ENCODE results near the gene RPS24. TPM values are rescaled to one million over a fixed set of nuclear protein-coding genes. Genes with fewer than 3 reads are reported as not detected.
"Not testable (repeated sequence)": the region's sequence is repeated elsewhere in the genome, so short reads cannot be mapped to it uniquely, and the experiment has no call there.

The RPS24 gene
- total RNA-seq, 1 experiment from 2014 or later, result 9,576 TPM

- no peak for ATAC-seq
- POLR2A ChIA-PET (ENCODE audit: unreplicated experiment), result no interaction called here
- no TSS peak for BruUV-seq (replicated peaks)
- no peak overlapping the region for H2AFZ ChIP-seq (ENCODE audit: low read length)
- intact Hi-C loops (cut with micrococcal nuclease), result no loop called here
- CTCF ChIA-PET, result interaction anchor here (0.5 kb wide), 1 partner anchor 1326 kb away, joined by 3 read pairs; no protein-coding TSS in a partner anchor
- H3K9me2 ChIP-seq (replicated peaks; ENCODE audit: low read length), result no peaks in the 10 kb centered on the region
- H3K9ac ChIP-seq (ENCODE audit: low read length), result no peak overlapping the region
- H3K27ac ChIP-seq (ENCODE audit: low read length), result no peak overlapping the region
- no peaks in the 10 kb centered on the region for H3K79me2 ChIP-seq (ENCODE audit: low read length)
- H3K27me3 ChIP-seq (ENCODE audit: low read length), result peaks cover 5% of the 10 kb centered on the region; the same call in 1 of the 2 replicates
- TF ChIP-seq EZH2phosphoT487 (IDR thresholded peaks at IDR 0.05; ENCODE audit: borderline replicate concordance, low read length), result no peak
- TF ChIP-seq, protein P1, sequence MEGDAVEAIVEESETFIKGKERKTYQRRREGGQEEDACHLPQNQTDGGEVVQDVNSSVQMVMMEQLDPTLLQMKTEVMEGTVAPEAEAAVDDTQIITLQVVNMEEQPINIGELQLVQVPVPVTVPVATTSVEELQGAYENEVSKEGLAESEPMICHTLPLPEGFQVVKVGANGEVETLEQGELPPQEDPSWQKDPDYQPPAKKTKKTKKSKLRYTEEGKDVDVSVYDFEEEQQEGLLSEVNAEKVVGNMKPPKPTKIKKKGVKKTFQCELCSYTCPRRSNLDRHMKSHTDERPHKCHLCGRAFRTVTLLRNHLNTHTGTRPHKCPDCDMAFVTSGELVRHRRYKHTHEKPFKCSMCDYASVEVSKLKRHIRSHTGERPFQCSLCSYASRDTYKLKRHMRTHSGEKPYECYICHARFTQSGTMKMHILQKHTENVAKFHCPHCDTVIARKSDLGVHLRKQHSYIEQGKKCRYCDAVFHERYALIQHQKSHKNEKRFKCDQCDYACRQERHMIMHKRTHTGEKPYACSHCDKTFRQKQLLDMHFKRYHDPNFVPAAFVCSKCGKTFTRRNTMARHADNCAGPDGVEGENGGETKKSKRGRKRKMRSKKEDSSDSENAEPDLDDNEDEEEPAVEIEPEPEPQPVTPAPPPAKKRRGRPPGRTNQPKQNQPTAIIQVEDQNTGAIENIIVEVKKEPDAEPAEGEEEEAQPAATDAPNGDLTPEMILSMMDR (conservative IDR thresholded peaks at IDR 0.05; ENCODE audit: low read depth, low read length), result no peak
- no peak for TF ChIP-seq EZH2 (IDR thresholded peaks at IDR 0.05; ENCODE audit: low read length, unreplicated experiment)
- H4K20me1 ChIP-seq (ENCODE audit: low read length), result no peaks in the 10 kb centered on the region
- no peaks in the 10 kb centered on the region for H3K36me3 ChIP-seq (ENCODE audit: low read depth, low read length)
- no peaks in the 10 kb centered on the region for H3K9me3 ChIP-seq (ENCODE audit: low read length)
- H3K4me1 ChIP-seq (ENCODE audit: insufficient read depth, low read length), result no peaks in the 10 kb centered on the region
- H3K4me3 ChIP-seq (ENCODE audit: low read length), result no peak overlapping the region
- H3F3A ChIP-seq (ENCODE audit: low read length, unreplicated experiment), result no peaks in the 10 kb centered on the region
- no peak for DNase-seq
- no peak overlapping the region for H3K4me2 ChIP-seq (ENCODE audit: low read length)
Measured at GRCh38 chr10:78072504-78072903, 38.8 kb downstream of the RPS24 start.

DNA sequence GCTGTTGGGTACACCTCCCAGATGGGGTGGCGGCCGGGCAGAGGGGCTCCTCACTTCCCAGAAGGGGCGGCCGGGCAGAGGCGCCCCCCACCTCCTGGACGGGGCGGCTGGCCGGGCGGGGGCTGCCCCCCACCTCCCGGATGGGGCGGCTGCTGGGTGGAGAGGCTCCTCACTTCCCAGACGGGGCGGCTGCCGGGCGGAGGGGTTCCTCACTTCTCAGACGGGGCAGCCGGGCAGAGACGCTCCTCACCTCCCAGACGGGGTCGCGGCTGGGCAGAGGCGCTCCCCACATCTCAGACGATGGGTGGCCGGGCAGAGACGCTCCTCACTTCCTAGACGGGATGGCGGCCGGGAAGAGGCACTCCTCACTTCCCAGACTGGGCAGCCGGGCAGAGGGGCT is 42.1 kb downstream of the RPS24 start:
- H3K9ac ChIP-seq (ENCODE audit: low read length); BruUV-seq (replicated peaks); H3K4me3 ChIP-seq (ENCODE audit: low read length); H3K4me2 ChIP-seq (ENCODE audit: low read length); H3K79me2 ChIP-seq (ENCODE audit: low read length); CTCF ChIA-PET; DNase-seq; intact Hi-C loops (cut with micrococcal nuclease); H3K9me3 ChIP-seq (ENCODE audit: low read length); H3K27ac ChIP-seq (ENCODE audit: low read length); H3K9me2 ChIP-seq (replicated peaks; ENCODE audit: low read length); H3K4me1 ChIP-seq (ENCODE audit: insufficient read depth, low read length); H3F3A ChIP-seq (ENCODE audit: low read length, unreplicated experiment); POLR2A ChIA-PET (ENCODE audit: unreplicated experiment); H4K20me1 ChIP-seq (ENCODE audit: low read length); H3K36me3 ChIP-seq (ENCODE audit: low read depth, low read length); ATAC-seq; H2AFZ ChIP-seq (ENCODE audit: low read length): not testable (repeated sequence)
- H3K27me3 ChIP-seq (ENCODE audit: low read length), result peaks cover 20% of the 10 kb centered on the region; the same call in 1 of the 2 replicates

DNA sequence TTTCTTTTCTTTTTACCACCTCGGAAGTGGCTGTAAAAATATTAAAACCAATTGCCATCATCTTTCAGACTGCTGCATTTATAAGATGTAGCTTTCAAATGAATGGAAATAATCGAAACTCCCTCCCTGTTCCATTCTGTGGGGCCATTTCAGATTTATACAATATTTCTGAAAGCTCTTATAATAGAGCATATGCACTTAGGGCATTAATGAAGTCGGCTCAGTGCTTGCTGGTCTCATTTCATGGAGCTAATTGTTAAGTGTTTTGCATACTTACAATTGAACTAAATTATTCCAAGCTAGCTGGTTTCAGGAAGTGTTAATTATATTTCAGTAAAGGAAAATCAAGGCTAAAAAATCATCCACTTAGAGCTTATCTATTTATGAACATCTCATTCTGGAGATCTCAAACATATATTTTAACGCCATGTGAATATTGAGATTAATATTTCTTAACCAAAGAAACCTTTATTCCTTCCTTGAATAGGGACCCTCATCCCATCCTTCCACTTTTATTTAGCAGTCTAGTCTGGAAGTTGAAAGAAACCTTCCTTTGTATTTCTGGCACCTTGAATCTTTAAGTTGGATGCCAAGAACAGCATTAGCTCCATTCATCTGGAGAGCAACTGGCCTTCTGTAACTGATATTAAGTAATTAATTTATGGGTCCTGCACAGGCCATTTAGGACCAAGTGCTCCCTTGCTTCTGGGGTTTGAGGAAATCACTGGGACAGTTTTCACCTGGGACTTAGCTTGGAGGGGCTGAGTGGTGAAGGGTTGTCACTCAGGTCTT is 45.1 kb downstream of the RPS24 start:
- Histone ChIP-seq H3F3A (ENCODE audit: low read length, unreplicated experiment) (no peaks in the 10 kb centered on the region), H3K79me2 (ENCODE audit: low read length) (no peaks in the 10 kb centered on the region), H2AFZ (ENCODE audit: low read length) (no peak overlapping the region), H3K9me3 (ENCODE audit: low read length) (no peaks in the 10 kb centered on the region), H3K9me2 (replicated peaks; ENCODE audit: low read length) (0 out of 2 replicates have a peak, but pooled peaks cover 4% of the 10 kb centered on the region), H3K27ac (ENCODE audit: low read length) (no peak overlapping the region), H3K4me1 (ENCODE audit: insufficient read depth, low read length) (no peaks in the 10 kb centered on the region), H4K20me1 (ENCODE audit: low read length) (no peaks in the 10 kb centered on the region), H3K4me3 (ENCODE audit: low read length) (no peak overlapping the region), H3K27me3 (ENCODE audit: low read length) (peaks cover 49% of the 10 kb centered on the region), H3K9ac (ENCODE audit: low read length) (no peak overlapping the region), H3K36me3 (ENCODE audit: low read depth, low read length) (no peaks in the 10 kb centered on the region), H3K4me2 (ENCODE audit: low read length) (no peak overlapping the region)
- peak; percentile 37 for TF ChIP-seq EZH2 (IDR thresholded peaks at IDR 0.05; ENCODE audit: low read length, unreplicated experiment)
- TF ChIP-seq, protein P1 (conservative IDR thresholded peaks at IDR 0.05; ENCODE audit: low read depth, low read length), result no peak
- no peak for TF ChIP-seq EZH2phosphoT487 (IDR thresholded peaks at IDR 0.05; ENCODE audit: borderline replicate concordance, low read length)
- ChIA-PET CTCF (no interaction called here), POLR2A (ENCODE audit: unreplicated experiment) (no interaction called here)
- ATAC-seq, result no peak
- BruUV-seq (replicated peaks), result no TSS peak
- intact Hi-C loops (cut with micrococcal nuclease), result no loop called here
- DNase-seq, result no peak

Data from PC-3 (cell line).